Measurements from ENCODE around the gene TGFA. TPM values are rescaled to one million over a fixed set of nuclear protein-coding genes. Genes with fewer than 3 reads are reported as not detected.

Gene TGFA
- total and polyA plus RNA-seq, 2 experiments from 2014 or later, result 2.6 to 5.6 TPM

DNA sequence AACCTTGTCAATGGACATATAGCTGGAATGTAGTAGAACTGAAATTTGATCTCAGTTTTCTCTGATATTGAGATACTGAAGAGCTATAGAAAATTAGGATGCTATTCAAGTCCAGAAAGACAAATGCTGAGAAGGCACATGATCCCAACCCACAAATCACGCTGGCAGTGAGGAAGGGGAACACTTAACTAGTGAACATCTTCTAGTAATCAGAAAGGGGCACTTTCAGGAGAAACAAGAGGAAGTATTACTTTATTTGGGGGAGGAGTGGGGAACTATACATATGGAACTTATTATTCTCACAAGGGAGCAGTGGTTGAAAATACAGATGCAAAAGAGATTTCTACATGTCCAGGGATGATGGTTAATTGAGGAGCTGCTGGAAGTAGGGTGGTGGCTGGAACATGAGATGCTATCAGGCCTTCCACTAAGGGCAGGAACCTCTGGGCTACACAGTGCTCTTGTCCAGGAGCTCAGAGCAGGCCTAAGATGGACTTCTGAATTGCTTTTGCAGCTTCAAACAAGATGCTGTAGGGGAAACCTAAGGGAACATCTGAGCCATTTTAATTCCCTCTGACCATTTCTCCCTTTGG lies 79.3 kb downstream of the TGFA start:
- Histone ChIP-seq H3K27ac (no peak overlapping the region), H2AFZ (no peak overlapping the region), H3K27me3 (no peaks in the 10 kb centered on the region), H3K9me2 (replicated peaks; ENCODE audit: insufficient read depth) (no peaks in the 10 kb centered on the region), H3K9me3 (ENCODE audit: low read depth) (no peaks in the 10 kb centered on the region), H3K4me3 (no peak overlapping the region), H3K79me2 (no peaks in the 10 kb centered on the region), H3K4me1 (ENCODE audit: insufficient read depth) (no peaks in the 10 kb centered on the region), H3K36me3 (replicated peaks; ENCODE audit: insufficient read depth, low read depth) (no peaks in the 10 kb centered on the region), H3K4me2 (no peak overlapping the region), H4K20me1 (ENCODE audit: insufficient read depth, poor library complexity, severe bottlenecking) (no peaks in the 10 kb centered on the region)
- 54% methylated on average over 1 of the region's 1 CpG for WGBS (ENCODE audit: low lambda C conversion rate, missing lambda C conversion rate)
- no peak for DNase-seq (ENCODE audit: low spot score)
- TF ChIP-seq EZH2 (IDR thresholded peaks at IDR 0.05; ENCODE audit: borderline replicate concordance) (no peak), EZH2phosphoT487 (IDR thresholded peaks at IDR 0.05; ENCODE audit: low read depth, severe bottlenecking, unreplicated experiment) (no peak)
- TF ChIP-seq, protein P1, sequence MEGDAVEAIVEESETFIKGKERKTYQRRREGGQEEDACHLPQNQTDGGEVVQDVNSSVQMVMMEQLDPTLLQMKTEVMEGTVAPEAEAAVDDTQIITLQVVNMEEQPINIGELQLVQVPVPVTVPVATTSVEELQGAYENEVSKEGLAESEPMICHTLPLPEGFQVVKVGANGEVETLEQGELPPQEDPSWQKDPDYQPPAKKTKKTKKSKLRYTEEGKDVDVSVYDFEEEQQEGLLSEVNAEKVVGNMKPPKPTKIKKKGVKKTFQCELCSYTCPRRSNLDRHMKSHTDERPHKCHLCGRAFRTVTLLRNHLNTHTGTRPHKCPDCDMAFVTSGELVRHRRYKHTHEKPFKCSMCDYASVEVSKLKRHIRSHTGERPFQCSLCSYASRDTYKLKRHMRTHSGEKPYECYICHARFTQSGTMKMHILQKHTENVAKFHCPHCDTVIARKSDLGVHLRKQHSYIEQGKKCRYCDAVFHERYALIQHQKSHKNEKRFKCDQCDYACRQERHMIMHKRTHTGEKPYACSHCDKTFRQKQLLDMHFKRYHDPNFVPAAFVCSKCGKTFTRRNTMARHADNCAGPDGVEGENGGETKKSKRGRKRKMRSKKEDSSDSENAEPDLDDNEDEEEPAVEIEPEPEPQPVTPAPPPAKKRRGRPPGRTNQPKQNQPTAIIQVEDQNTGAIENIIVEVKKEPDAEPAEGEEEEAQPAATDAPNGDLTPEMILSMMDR (IDR thresholded peaks at IDR 0.05; ENCODE audit: poor library complexity), result no peak

DNA sequence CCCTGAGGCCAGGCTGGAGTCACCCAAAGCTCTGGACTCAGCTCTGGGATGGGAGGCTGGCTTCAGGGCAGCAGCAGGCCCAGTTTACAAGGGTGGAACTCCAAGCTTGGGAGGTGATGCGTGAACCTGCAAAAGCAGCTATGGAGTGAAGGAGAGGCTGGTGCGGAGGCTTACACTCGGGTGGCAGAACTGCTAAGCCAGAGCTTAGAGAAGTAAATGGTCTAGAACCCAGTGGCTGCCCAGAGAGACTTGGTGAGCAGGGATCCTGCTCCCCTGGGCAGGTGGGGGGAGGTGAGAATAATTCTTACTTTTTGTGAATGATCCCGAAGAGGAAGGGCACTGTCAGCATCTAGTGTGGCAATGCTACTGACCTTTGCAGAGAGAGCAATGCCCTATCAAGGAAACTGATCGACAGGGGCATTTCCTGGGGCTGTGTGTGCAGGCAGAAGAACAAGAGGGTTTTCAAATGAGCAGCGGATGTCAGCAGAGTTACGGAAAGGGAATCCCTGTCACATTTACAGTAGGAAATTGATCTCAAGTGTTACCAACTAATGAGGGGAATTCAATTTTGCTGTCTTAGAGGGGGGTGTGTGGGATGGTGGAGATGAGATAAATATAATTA lies 80.4 kb downstream of the TGFA start:
- H3K36me3 ChIP-seq (replicated peaks; ENCODE audit: insufficient read depth, low read depth), result no peaks in the 10 kb centered on the region
- H2AFZ ChIP-seq, result no peak overlapping the region
- no peak overlapping the region for H3K27ac ChIP-seq
- no peaks in the 10 kb centered on the region for H4K20me1 ChIP-seq (ENCODE audit: insufficient read depth, poor library complexity, severe bottlenecking)
- H3K79me2 ChIP-seq, result no peaks in the 10 kb centered on the region
- H3K9me3 ChIP-seq (ENCODE audit: low read depth), result no peaks in the 10 kb centered on the region
- WGBS (ENCODE audit: low lambda C conversion rate, missing lambda C conversion rate), result 90% methylated on average over 7 of the region's 7 CpGs
- TF ChIP-seq, protein P1 (IDR thresholded peaks at IDR 0.05; ENCODE audit: poor library complexity), result no peak
- TF ChIP-seq EZH2 (IDR thresholded peaks at IDR 0.05; ENCODE audit: borderline replicate concordance) (no peak), EZH2phosphoT487 (IDR thresholded peaks at IDR 0.05; ENCODE audit: low read depth, severe bottlenecking, unreplicated experiment) (no peak)
- H3K4me3 ChIP-seq, result no peak overlapping the region
- no peaks in the 10 kb centered on the region for H3K4me1 ChIP-seq (ENCODE audit: insufficient read depth)
- H3K9me2 ChIP-seq (replicated peaks; ENCODE audit: insufficient read depth), result no peaks in the 10 kb centered on the region
- H3K27me3 ChIP-seq, result no peaks in the 10 kb centered on the region
- no peak for DNase-seq (ENCODE audit: low spot score)
- no peak overlapping the region for H3K4me2 ChIP-seq

DNA sequence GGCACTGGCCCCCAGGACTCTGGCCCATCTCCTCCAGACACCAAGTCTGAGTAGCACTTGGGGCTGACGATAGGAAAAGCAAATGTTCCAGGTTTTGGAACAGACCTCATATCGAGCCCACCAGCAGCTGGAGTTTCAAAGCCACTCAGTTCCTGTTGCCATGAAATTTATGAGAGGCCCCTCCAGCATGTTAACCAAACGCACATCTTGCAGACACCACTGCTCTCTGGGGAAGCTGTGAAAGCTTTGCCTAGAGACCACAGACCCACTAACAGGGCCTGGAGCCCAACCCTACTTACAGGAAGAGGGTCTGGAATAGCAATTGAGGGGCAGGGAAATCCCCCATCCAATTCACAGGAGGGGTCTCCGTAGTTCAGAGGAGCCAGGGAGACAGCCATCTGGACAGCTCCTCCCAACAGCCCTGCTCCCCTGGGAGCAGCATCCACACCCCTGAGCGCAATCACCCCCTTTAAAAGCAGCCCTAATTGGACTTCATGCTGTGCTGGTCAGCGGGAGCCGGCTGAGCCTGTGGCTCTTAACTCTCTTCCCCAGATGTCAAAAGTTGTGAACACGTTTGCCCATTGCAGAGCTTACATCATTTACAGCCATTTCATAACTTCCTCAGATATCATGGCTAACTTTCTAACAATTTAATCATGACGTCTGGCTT lies 81.3 kb downstream of the TGFA start:
- H3K9me2 ChIP-seq (replicated peaks; ENCODE audit: insufficient read depth), result no peaks in the 10 kb centered on the region
- no peaks in the 10 kb centered on the region for H3K27me3 ChIP-seq
- H3K79me2 ChIP-seq, result no peaks in the 10 kb centered on the region
- WGBS (ENCODE audit: low lambda C conversion rate, missing lambda C conversion rate), result 49% methylated on average over 9 of the region's 9 CpGs
- H4K20me1 ChIP-seq (ENCODE audit: insufficient read depth, poor library complexity, severe bottlenecking), result no peaks in the 10 kb centered on the region
- H3K4me2 ChIP-seq, result no peak overlapping the region
- H2AFZ ChIP-seq, result no peak overlapping the region
- DNase-seq (ENCODE audit: low spot score), result no peak
- no peaks in the 10 kb centered on the region for H3K9me3 ChIP-seq (ENCODE audit: low read depth)
- H3K4me3 ChIP-seq, result no peak overlapping the region
- no peak overlapping the region for H3K27ac ChIP-seq
- no peaks in the 10 kb centered on the region for H3K4me1 ChIP-seq (ENCODE audit: insufficient read depth)
- H3K36me3 ChIP-seq (replicated peaks; ENCODE audit: insufficient read depth, low read depth), result no peaks in the 10 kb centered on the region
- TF ChIP-seq, protein P1 (IDR thresholded peaks at IDR 0.05; ENCODE audit: poor library complexity), result no peak
- no peak for TF ChIP-seq EZH2phosphoT487 (IDR thresholded peaks at IDR 0.05; ENCODE audit: low read depth, severe bottlenecking, unreplicated experiment)
- TF ChIP-seq EZH2 (IDR thresholded peaks at IDR 0.05; ENCODE audit: borderline replicate concordance), result no peak

Data from hepatocyte (in vitro differentiated cells).